Chondrocyte (in vitro differentiated cells): ENCODE data around the gene AIF1. TPM values are rescaled to one million over a fixed set of nuclear protein-coding genes. Genes with fewer than 3 reads are reported as not detected.

Experiments used
- DNase-seq: peaks from one replicate; pipeline ENCODE4 v3.0.0; 2021; ENCODE audit warnings: mixed read lengths, low spot score
- H3K27ac Mint-ChIP-seq: one replicate; pipeline ENCODE4 v1.8.0; 2021; ENCODE audit warnings: mild to moderate bottlenecking, moderate library complexity, mixed read lengths; ENCODE audit not compliant: unreplicated experiment
- H3K27me3 Mint-ChIP-seq: 2 replicates; pipeline ENCODE4 v1.8.0; 2021; ENCODE audit warnings: low read depth, mixed read lengths
- H3K36me3 Mint-ChIP-seq: 2 replicates; pipeline ENCODE4 v1.8.0; 2021; ENCODE audit warnings: low read depth, mixed read lengths
- H3K4me1 Mint-ChIP-seq: 2 replicates; pipeline ENCODE4 v1.8.0; 2021; ENCODE audit warnings: low read depth, mild to moderate bottlenecking, mixed read lengths
- H3K4me3 Mint-ChIP-seq: one replicate; pipeline ENCODE4 v1.8.0; 2021; ENCODE audit warnings: mild to moderate bottlenecking, moderate library complexity, mixed read lengths; ENCODE audit not compliant: unreplicated experiment
- H3K9me3 Mint-ChIP-seq: 2 replicates; pipeline ENCODE4 v1.8.0; 2021; ENCODE audit warnings: low read depth, mixed read lengths
- CTCF ChIP-seq: fragments of 200-600 bp; sonication (generic); IDR thresholded peaks from 2 replicates; pipeline ENCODE4 v1.5.0; 2021; ENCODE audit warnings: antibody characterized with exemption, mild to moderate bottlenecking, moderate library complexity
- total RNA-seq: library from RNA; stranded (reverse); gene quantifications from 3 replicates; pipeline ENCODE4 v1.2.1, GENCODE V29; 2021

AIF1 gene
- total RNA-seq, 1 donor from 2014 or later: not detected

- peaks cover 11% of the 10 kb centered on the region for H3K36me3 Mint-ChIP-seq
- peak; percentile 99 for DNase-seq
- peak overlapping the region; percentile 98 for H3K4me3 Mint-ChIP-seq
- TF ChIP-seq CTCF: no peak
- no peaks in the 10 kb centered on the region for H3K9me3 Mint-ChIP-seq
- H3K27me3 Mint-ChIP-seq: no peaks in the 10 kb centered on the region
- peaks cover 26% of the 10 kb centered on the region for H3K4me1 Mint-ChIP-seq
- H3K27ac Mint-ChIP-seq: peak overlapping the region; percentile 100
Observed at GRCh38 chr6:31619805-31620585, 5.0 kb downstream of the AIF1 start.

- peak; percentile 95 for DNase-seq
- Mint-ChIP-seq H3K27me3 (no peaks in the 10 kb centered on the region), H3K9me3 (no peaks in the 10 kb centered on the region), H3K27ac (peak within 1 kb of the TSS; percentile 100), H3K36me3 (peaks cover 15% of the 10 kb centered on the region), H3K4me1 (peaks cover 26% of the 10 kb centered on the region), H3K4me3 (peak within 1 kb of the TSS; percentile 98)
- TF ChIP-seq CTCF: peak; percentile 8
Observed at GRCh38 chr6:31620586-31621319, 5.7 kb downstream of the AIF1 start, which contains the start of gene PRRC2A. Gene PRRC2A, plus strand, starts transcription at chr6:31620715. Its CDS starts 2,075 bp downstream, at chr6:31622790.

- Mint-ChIP-seq H3K27ac (peak overlapping the region; percentile 91), H3K4me3 (peak overlapping the region; percentile 98), H3K36me3 (peaks cover 21% of the 10 kb centered on the region), H3K9me3 (no peaks in the 10 kb centered on the region), H3K27me3 (no peaks in the 10 kb centered on the region), H3K4me1 (peaks cover 26% of the 10 kb centered on the region)
- no peak for DNase-seq
- no peak for TF ChIP-seq CTCF
Observed at GRCh38 chr6:31621320-31621939, 6.4 kb downstream of the AIF1 start.

- Mint-ChIP-seq H3K27me3 (no peaks in the 10 kb centered on the region), H3K36me3 (peaks cover 24% of the 10 kb centered on the region), H3K4me3 (peak overlapping the region; percentile 98), H3K4me1 (peaks cover 26% of the 10 kb centered on the region), H3K27ac (peak overlapping the region; percentile 91), H3K9me3 (no peaks in the 10 kb centered on the region)
- DNase-seq: no peak
- no peak for TF ChIP-seq CTCF
Observed at GRCh38 chr6:31621991-31622390, 7.0 kb downstream of the AIF1 start.

GRCh38 chr6:31622684-31623091, 7.7 kb downstream of the AIF1 start:
- Mint-ChIP-seq H3K36me3 (peaks cover 30% of the 10 kb centered on the region), H3K27me3 (no peaks in the 10 kb centered on the region), H3K27ac (peak overlapping the region; percentile 91), H3K4me3 (peak overlapping the region; percentile 98), H3K4me1 (peaks cover 26% of the 10 kb centered on the region), H3K9me3 (no peaks in the 10 kb centered on the region)
- no peak for TF ChIP-seq CTCF
- no peak for DNase-seq
